Measurements from ENCODE around the gene CHRDL2.

Gene CHRDL2

GRCh38 chr11:74683279-74683871 lies 47.9 kb downstream of the CHRDL2 start:
- DNase-seq: no peak

- no peak for DNase-seq
These were observed 48.4 kb downstream of the CHRDL2 start for GRCh38 chr11:74682731-74683278.

DNA sequence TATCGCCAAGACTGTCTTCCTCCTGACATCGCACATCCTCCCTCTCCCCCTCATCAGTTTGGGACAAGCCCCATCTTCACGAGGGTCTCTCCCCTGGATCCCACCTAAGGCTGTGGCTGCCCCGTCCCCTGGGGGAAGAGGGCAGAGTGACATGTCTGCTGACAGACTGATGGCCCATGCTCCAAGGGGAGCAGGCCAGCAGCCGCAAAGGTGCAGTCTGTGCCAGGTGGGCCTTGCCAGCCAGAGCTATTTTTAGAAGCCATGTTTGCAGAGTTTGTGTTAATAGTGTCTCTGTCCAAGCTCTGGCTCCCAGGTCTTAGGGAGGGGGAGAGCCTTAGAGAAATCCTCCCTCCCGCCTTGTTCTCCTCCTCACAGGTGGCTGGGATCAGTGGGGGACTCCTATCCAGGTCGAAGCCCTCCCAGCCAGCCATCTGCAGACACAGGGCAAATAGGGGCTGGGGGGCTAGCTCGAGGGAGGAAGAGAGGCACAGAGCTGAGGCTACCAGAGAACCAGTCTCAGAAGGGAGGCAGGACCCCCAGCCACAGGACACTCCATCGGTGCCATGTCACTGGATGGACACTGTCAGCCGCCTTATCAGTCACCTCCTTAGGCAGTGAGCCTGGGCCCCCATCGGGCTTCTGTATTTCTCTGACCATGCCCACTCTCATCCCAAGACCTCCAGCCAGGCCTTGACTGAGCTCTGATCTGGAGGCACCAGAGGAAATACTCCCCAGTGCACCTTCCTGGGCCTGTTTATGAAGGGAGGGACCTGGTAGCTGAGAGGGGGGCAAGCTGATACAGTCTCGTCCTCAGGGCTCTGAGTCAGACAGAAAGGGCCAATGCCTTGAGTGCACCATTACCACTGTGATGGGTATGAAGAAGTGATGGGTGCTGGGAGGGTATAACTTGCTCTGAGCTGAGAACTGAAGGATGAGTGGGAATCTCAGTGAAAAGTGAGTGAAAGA lies 49.3 kb downstream of the CHRDL2 start:
- no peak for DNase-seq

DNA sequence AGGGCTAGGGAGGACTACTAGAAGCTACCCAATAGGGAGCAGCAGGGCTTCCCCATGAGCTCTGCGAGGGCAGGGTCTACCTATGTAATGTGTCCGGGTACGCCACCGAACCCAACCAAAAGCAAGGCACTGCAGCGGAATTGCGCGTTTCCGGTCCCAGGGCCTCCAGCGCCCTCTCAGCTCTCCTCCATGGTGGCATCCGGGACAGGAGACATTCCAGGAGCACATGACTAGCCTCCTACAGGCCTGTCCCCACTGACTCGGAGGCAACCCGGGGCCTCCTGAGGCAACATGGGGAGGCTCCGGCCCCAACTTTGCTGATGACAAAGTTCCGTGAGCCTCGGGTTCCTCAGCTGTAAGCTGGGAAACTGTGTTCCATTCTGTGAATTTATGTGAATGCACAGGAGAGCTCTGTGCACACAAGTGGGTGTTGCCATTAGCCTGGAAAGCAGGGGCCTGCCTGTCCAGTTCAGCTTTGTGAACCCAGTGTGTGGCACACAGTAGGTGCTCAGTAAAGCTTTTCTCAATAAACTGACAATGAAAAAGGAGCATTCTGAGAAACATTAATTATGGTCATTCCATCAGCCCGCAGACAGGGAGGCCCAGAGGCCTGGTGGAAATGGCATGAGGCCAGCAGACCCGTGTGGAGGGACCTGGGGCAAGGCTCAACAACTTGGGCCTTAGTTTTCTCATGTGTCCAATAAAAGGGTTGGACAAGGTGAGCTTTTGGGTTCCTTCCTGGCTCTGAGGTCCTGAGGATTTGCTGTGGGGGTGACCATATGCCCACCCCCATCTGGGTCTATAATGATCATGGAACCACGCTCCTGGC lies 50.3 kb downstream of the CHRDL2 start:
- no peak for DNase-seq

DNA sequence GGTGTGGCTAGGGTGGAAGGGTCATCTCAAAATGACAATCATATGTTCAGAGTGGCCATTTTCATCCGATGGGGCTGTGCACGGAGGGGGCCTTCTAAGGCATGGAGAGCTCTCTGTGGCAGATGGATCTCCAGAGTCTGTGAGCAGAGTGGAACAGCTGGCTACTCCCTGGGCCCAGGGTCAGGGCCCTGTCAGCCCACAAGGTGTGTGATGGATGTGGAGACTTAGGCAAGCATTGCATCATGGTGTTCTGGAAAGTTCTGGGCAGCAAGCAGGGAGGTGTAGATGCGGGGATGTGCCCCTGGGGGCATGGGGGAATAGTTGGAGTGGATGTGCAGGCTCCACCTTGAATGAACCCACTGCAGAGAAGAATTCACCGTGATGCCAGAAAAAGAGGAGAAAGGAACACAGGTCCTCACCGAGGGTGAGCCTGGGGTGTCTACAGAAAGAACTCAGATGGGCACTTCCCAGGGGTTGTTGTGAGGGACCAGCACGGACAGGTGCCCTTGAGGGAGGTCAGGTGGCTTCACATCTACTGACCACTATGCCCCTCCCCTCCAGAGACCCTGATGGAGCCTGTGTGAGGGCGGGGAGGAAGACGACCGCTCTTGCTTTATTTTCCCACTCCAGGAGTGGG lies 51.1 kb downstream of the CHRDL2 start:
- no peak for DNase-seq

DNA sequence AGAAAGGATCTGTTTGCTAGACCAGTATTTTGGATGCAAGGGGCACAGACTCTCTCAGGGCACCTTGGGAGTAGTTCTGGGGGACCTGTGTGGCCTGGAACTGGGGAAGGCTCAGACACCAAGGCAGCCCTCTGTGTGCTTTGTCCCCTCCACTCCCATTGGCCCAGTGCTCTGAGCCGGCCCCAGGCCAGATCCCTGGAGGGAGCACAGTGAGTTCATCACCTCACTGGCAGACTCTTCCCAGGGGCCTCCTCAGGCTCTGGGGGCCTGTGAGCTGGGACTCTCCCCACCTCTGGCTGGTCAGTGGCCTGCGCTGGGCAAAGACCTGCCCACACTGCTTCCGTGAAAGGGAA lies 51.7 kb downstream of the CHRDL2 start:
- no peak for DNase-seq

DNA sequence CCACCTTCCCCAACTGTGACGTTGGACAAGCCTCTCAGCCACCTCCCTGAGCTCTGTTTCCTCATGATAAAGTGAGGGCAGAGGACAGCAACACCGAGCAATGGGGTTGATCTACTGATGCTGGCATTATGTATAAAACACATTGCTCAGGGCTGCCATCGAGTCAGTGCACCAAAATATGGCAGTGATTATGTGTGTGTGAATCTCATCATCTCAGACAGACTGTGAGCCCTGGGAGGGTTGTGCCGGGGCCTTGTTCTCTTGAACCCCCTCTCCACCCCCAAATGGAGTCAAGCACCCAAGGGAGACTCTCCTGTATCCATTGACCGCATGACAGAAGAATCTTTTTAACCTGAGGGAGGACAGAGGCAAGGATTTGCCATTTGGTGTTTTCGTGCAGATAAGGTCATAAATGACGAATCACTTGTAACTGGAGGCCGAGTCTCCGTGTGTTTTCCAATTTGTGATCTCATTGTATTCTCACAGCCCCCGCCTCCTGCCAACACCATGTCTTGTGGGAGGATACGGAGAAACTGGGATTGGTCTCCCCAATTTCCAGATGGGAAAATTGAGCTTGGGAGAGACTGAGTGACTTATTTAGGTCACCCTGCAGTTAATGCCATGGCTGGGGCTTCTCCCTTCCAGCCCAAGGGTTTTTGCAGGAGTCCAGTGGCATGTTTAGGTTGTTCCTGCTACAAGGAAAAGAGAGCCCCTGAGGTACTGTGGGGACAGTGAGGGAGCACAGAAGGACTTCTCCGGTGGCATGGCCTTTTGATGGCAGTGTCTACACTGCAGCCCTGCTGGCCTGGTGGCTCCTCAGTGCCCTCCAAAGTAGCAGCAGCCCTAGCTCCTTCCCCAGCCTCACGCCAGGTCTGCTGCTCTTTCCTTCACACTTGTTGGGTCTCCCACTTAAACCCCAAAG lies 52.4 kb downstream of the CHRDL2 start:
- DNase-seq: no peak

DNA sequence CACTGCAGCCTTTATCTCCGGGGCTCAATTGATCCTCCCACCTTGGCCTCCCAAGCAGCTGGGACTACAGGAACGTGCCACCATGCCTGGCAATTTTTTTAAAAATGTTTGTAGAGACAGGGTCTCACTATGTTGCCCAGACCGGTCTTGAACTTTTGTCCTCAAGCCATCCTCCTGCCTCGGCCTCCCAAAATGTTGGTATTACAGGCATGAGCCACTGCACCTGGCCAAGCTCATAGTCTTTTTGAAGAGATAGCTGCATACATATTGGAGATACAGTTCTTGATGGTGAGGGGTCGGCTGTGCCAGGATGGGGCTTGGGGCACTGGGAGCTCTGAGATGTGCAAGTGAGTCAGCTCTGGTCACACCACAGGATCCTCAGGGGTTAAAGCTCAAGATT lies 53.2 kb downstream of the CHRDL2 start:
- DNase-seq: no peak

DNA sequence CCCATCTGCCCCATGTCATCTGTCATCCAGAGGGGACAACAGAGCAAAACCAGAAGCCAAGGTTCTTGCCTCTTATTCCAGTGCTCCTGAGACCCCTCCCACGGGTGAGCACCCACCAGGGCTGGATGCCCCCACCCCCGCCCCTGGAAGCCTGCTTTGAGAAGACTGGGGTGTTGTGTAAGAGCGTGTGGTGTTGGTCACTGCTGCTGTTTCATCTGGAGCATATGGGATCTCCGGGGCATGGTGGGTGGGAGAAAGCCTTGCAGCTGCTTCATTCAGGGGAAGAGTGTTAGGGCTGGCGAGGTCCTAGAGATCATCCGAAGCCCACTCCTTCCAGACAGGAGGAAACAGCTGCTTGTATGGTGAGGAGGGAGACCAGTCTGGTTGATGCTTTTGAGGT lies 54.1 kb downstream of the CHRDL2 start:
- DNase-seq: no peak

- DNase-seq: no peak
These were observed 54.6 kb downstream of the CHRDL2 start for GRCh38 chr11:74676596-74676995.

- no peak for DNase-seq
These were observed 55.5 kb downstream of the CHRDL2 start for GRCh38 chr11:74675761-74676160.

- DNase-seq: no peak
These were observed 57.4 kb downstream of the CHRDL2 start for GRCh38 chr11:74673693-74674360.

GRCh38 chr11:74672956-74673692 lies 58.1 kb downstream of the CHRDL2 start:
- no peak for DNase-seq

GRCh38 chr11:74672332-74672955 lies 58.8 kb downstream of the CHRDL2 start:
- DNase-seq: no peak

GRCh38 chr11:74671520-74672196 lies 59.6 kb downstream of the CHRDL2 start:
- no peak for DNase-seq

DNA sequence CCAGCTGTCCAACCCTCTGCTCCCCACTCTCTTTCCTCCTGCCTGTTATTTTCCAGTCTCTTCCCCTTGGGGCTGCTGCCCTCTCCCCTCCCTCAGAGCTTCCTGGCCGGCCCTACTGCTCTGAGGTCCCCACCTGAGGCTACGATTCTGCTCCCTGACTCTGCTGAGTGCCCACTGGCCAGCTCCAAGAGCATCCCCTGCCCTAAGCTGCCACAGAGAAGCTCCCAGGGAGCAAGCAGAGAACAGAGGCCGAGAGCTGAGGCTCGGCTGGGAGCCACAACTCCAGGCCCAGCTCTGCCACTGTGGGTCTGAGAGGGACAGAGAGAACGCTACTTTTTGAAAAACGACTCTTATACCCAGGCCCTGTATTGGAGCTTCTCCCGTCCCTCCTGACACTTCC lies 61.1 kb downstream of the CHRDL2 start:
- DNase-seq: no peak

DNA sequence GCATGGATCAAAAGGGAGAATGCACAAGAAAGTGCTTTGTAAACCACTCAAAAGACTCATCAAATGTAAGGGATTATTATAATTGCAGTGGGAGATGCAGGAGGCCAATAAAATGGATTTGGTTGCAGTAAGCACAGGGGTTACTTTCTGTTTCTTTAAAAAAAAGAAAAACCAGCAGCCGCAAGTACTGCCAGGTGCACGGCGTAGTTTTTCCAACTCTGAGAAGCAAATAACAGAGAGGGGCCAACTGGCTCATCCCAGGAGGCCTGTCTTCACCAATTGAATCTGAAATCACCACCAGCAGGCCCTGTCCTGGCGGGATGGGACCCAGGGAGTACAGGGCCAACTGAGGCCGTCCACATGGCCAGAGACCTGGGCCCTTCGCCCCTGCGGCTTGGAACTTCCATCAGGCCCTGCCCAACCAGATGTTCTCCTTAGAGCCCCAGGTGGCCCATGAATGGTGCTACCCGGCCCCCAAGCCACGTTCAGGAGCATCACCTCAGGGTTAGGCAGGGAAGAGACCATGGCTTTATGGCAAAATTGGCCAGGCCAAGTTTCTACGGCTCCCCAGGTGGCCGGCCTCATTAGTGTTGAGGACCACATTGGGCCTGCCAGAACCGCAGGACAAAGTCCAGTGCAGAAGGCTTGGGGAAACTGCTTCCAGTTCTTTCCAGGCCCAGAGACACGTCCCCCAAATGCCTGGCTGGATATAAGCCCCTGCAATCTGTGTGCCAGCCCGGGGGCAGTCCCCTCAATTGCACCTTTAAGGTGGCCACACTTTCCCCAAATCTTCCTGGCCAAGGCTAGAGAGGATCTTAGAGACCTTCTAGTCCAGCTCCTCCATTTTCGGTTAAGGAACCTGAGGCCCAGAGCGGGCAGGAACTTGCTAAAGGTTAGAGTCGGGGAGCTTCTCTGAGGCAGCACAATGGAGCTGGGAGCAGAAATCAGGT lies 61.7 kb downstream of the CHRDL2 start:
- DNase-seq: no peak

- no peak for DNase-seq
These were observed 67.9 kb downstream of the CHRDL2 start for GRCh38 chr11:74663315-74663714.

All from CD4-positive, alpha-beta T cell treated with Interleukin-17A for 1 hour (primary cell).